GM18520 (cell line): ENCODE data around the gene AUNIP.

Source experiments
- ATAC-seq: cut with Tn5 transposase; IDR thresholded peaks from one replicate; pipeline ENCODE4 v1.9.1; 2021; ENCODE audit not compliant: unreplicated experiment

AUNIP gene

GRCh38 chr1:25832336-25833037, 26.8 kb downstream of the AUNIP start:
- ATAC-seq, result no peak

- ATAC-seq, result no peak
Measured at GRCh38 chr1:25831569-25832196, 27.6 kb downstream of the AUNIP start.

DNA sequence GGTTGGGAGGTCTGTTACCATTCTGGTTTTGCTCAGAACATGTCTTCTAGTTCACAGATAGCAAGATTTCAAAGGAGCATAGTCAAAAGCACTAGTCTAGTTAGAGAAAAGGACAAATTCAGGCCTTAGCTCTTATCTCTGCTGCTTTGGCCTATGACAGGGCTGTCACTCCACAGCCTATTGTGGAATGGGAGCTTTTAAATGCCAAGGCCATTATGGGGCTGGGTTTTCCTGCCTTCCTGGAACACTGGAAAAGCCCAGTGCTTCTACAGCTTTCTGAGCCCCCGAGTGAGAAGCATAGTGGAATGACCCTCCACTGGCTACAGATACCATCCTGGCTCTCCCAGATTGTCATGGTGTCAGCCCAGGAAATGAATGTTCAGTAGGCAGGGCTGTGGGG, 30.2 kb downstream of the AUNIP start:
- ATAC-seq, result no peak

DNA sequence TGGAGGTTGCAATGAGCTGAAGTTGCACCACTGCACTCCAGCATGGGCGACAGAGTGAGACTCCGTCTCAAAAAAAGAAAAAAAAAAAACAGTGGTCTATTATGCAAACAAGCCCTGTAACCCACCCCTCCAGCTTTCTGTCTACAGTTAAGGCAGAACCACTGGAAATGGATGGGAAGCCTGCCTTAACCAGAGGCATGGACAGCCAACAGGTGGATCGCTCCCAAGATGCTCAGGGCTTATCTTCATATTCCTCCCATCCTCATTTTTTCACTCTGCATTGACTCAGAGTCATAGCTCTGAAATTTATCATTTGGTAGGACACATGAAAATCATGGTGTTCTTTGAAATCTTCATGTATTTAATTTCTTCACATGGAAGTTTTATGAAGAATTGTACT, 30.8 kb downstream of the AUNIP start:
- ATAC-seq, result no peak

DNA sequence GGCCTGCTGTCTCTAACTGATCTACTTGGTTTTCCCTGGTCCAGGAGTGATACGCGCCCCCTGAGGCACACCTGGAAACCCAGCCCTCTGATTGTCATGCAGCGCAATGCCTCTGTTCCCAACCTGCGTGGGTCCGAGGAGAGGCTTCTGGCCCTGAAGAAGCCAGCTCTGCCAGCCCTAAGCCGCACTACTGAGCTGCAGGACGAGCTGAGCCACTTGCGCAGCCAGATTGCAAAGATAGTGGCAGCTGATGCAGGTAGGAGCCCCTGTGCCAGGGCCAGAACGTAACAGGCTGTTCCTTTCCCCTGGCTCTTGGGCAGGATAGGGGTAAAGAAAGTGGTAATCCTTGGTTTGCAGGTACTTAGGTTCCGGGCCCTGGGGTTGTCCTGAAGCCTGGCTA, 32.7 kb downstream of the AUNIP start:
- ATAC-seq, result no peak

GRCh38 chr1:25825605-25826004, 33.7 kb downstream of the AUNIP start:
- no peak for ATAC-seq

GRCh38 chr1:25821630-25822091, 37.6 kb downstream of the AUNIP start:
- no peak for ATAC-seq

DNA sequence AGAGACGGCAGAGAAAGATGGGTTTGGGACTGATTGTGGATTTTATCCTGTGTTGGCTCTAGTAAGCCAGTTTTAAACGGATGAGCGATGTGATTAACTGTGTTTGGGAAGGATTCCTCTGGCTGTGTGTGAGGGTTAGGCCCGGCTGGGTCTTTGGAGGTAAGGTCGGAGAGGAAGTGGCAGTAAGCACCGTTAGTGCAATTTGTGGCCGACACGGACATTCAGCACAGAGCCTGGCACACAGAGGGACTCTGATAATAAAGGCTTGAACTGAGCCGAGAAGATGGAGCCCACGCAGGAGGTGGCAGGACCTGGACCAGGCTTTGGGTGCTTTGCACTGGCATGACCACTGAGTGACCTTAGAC, 38.2 kb downstream of the AUNIP start:
- ATAC-seq, result no peak

- peak; percentile 23 for ATAC-seq
Measured at GRCh38 chr1:25820247-25821111, 38.8 kb downstream of the AUNIP start.

GRCh38 chr1:25819491-25820246, 39.6 kb downstream of the AUNIP start, which contains the start of gene MTFR1L:
Gene MTFR1L (plus strand): TSS chr1:25819954. CDS start chr1:25823105, 3,151 bp downstream.
- peak; percentile 65 for ATAC-seq

GRCh38 chr1:25818569-25818968, 40.7 kb downstream of the AUNIP start:
- ATAC-seq, result no peak

DNA sequence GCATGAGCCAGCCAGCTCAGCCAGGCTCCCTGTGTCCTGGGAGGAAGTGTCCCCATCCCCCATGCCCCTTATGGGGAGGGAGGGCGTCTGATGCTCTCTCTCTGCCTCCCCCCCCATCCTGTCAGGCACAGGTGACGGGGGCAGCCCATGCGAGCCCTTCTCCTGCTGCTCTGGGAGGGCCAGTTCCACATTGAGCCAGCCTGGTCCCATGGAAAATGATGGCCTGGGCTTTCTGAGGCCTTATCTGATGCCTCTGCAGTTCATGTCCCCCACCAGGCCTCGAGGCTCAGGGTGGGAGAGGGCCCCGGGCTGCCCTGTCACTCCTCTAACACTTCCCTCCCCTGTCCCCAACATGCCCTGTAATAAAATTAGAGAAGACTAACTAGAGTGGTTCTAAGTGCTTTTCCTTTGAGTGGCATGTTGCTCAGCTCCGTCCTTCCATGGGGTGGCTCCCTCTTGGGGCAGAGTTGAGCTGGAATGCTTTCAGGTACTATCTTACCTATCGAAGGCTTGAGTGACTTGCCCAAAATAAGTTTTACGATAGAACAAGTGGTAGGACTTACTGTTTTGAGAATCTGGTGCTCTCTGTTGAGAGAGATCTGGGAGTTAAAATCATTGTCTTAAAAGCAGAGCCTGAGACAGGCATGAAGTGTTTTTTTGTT, 41.3 kb downstream of the AUNIP start:
- ATAC-seq, result no peak

- no peak for ATAC-seq
Measured at GRCh38 chr1:25816112-25816718, 43.0 kb downstream of the AUNIP start.

DNA sequence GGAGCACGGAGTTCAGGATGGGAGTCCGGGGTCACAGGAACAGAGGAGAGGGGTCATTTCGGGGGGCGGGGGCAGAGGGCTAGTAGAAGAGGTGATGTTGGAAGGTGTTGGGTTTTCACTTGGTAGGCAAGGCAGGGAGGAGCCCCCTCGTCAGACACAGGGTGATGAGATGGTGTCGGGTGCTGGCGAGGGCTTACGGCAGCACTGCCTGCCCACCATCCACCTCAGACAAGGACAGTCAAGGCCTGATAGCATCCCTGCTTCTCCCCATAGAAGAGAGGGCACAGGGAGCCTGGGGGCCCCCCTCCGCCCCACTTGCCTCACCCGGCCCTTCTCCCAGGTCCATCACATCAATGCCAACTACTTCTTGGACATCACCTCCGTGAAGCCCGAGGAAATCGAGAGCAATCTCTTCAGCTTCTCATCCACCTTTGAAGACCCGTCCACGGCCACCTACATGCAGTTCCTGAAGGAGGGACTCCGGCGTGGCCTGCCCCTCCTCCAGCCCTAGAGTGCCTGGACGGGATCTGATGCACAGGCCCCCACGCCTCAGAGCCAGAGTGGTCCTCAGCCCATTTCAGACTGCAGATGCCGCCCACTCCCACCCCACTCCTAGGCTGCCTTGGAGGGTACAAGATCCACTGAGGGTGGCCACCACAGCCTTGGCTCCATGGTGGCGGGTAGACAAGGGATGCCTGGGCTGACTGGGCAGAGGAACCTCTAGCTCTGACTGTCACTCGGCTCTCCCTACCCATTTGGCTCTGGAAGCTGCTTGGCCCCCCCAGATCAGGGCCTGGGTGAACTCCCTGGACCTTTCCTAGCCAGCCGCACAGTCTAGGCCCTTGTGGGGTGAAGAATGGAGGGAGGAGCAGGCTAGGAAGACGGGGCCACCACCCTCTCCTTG, 43.8 kb downstream of the AUNIP start:
- no peak for ATAC-seq

DNA sequence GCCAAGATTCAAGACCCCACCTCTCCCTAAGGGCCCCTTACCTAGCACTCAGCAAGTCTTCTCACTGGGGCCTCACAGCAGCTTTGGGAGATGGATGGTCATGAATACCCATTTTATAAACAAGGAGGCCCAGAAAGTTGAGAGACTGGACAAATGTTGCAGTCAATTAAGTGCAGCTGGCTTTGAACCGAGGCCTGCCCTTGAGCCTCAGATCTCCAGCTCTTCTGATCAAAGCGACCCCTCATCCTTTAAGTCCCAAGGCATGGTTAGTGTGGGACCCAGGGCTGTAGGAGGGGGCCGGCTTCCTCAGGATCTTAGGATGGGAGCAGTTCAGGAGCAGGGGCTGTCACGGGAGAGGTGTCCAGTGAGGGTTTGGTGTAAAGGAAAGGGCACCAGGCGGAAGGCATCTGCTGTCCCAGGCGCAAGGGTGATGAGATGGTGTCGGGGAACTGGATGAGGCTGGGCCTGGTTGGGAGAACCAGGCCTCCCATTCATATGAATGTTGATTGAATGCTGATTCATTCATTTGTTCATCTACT, 44.6 kb downstream of the AUNIP start:
- no peak for ATAC-seq

DNA sequence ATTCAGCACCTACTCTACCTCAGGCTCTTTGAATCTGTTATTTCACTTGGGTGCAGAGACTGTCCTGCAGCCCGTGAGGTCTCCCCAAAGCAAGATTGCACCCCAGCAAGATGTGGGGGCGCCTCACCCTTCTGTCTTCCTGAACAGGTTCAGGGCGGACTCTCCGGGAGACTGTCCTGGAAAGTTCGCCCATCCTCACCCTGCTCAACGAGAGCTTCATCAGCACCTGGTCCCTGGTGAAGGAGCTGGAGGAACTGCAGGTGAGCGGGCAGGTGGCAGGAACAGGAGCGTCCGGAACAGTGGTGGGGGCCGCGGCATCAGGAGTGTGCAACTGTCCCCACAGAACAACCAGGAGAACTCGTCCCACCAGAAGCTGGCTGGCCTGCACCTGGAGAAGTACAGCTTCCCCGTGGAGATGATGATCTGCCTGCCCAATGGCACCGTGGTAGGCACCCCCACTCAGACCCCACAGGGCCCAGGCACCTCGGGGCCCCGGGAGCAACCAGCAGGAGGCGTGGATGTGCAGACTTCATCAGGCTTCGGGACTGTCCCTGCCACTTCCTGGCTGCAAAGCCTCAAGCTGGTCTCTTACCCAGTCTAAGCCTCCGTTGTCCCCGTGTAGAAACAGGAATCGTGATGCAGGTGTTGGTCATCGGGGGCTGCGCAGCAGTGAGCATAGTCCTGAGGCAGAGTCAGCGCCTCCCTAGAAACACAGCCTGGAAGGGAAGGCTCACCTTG, 45.4 kb downstream of the AUNIP start:
- no peak for ATAC-seq

DNA sequence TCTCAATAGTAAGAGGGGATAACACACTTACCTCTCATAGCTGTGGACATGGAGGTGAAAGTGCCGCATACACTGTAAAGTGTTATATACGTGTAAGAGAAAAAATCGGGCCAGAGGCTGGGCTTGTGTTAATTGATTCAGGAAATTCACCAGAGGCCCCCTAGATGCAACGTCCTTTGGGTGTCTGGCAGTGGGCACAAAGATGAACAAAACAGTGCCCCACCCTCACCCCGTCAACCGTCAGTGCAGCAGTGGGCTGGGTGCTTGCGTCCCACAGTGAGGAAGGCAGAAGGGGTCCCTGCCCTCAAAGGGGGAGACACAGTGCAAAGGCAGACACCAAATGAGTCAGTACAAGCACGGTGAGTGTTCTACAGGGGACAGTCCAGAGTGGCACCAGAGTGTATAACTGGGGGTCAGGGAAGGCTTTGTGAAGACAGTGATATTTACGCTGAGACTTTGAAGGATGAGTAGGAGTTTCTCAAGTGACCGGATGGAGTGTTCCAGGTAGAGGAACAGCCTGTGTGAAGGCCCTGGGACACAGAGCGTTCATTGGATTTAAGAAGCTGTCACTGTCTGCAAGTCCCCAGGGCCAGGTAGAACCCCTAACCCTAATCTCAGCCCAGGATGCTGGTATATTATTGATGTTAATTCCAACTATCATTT, 46.1 kb downstream of the AUNIP start:
- no peak for ATAC-seq
